HCT116 (cell line): ENCODE measurements around the gene SAMD13. TPM values are rescaled to one million over a fixed set of nuclear protein-coding genes. Genes with fewer than 3 reads are reported as not detected.

Experiments
- ATAC-seq: fragments of 200-7000 bp; cut with Tn5 transposase; 2 replicates; pipeline ENCODE4 v1.9.1; 2020; ENCODE audit warnings: mild to moderate bottlenecking, moderate library complexity
- BruUV-seq: library from RNA; stranded (reverse); fragments of 400-500 nt; replicated peaks from 2 replicates; lab custom pipeline; 2021; lab: Mats Ljungman, UMichigan
- CTCF ChIA-PET: fragments of 300-600 bp; sonication (Branson Sonifier 250); formaldehyde crosslinking; loops from one replicate; lab custom pipeline; 2021; ENCODE audit warnings: antibody characterized with exemption; lab: Charles Lee
- POLR2A ChIA-PET: fragments of 300-600, 350-600 bp; sonication (Branson Sonifier 250); formaldehyde crosslinking; loops from one replicate; lab custom pipeline; 2021; ENCODE audit warnings: antibody characterized with exemption; lab: Charles Lee
- RAD21 ChIA-PET, 2 experiments: fragments of 300-600 bp; sonication (Branson Sonifier 250); formaldehyde crosslinking; loops; one replicate each; lab custom pipeline; 2023; ENCODE audit warnings: low total read pairs in 2 of 2; ENCODE audit not compliant: uncharacterized antibody in 2 of 2, unreplicated experiment in 2 of 2, low non-redundant PET in 1 of 2; lab: Charles Lee
- DNase-seq: peaks from one replicate; pipeline ENCODE4 v3.0.0-alpha.2; 2010; ENCODE audit warnings: low read depth, low spot score
- H2AFZ ChIP-seq: fragments of 200-600 bp; shearing (Covaris generic), sonication (generic); 2 replicates; pipeline ENCODE4 v1.6.1; 2017; ENCODE audit warnings: low read depth, mixed run types, mixed read lengths, antibody characterized with exemption, low read length; ENCODE audit not compliant: poor library complexity, severe bottlenecking
- H3K27ac ChIP-seq: 2 replicates; pipeline ENCODE4 v1.5.1; 2012; ENCODE audit warnings: low read depth, low read length
- H3K27me3 ChIP-seq: fragments of 200-600 bp; sonication (generic); 2 replicates; pipeline ENCODE4 v1.6.1; 2016; ENCODE audit warnings: mixed run types, low read length, mixed read lengths; ENCODE audit not compliant: insufficient read depth
- H3K36me3 ChIP-seq, 2 experiments: fragments of 200-500 bp in 1 of 2; fragments of 200-600 bp in 1 of 2; sonication (Bioruptor generic) in 1 of 2; sonication (generic) in 1 of 2; 2 replicates each; pipeline versions ENCODE4 v1.5.1 to v1.6.1; 2014 to 2016; ENCODE audit warnings: low read length in 2 of 2, inconsistent platforms in 1 of 2, mixed read lengths in 1 of 2, mixed run types in 1 of 2; ENCODE audit not compliant: insufficient read depth in 2 of 2, control insufficient read depth in 1 of 2
- H3K4me1 ChIP-seq, 2 experiments: fragments of 200-600 bp in 1 of 2; sonication (generic) in 1 of 2; 2 replicates each; pipeline versions ENCODE4 v1.5.1 to v1.6.1; 2012 to 2017; ENCODE audit warnings: low read length in 2 of 2, inconsistent platforms in 1 of 2, mild to moderate bottlenecking in 1 of 2, mixed read lengths in 1 of 2, mixed run types in 1 of 2, moderate library complexity in 1 of 2; ENCODE audit not compliant: insufficient read depth in 2 of 2, control insufficient read depth in 1 of 2
- H3K4me2 ChIP-seq: fragments of 200-600 bp; sonication (generic); 2 replicates; pipeline ENCODE4 v1.6.1; 2017; ENCODE audit warnings: mixed run types, low read length, mixed read lengths
- H3K4me3 ChIP-seq, 2 experiments: fragments of 200-600 bp in 1 of 2; sonication (generic) in 1 of 2; replicated peaks in 1 of 2; 2 replicates each; pipeline ENCODE4 v1.5.1; 2011 to 2016; ENCODE audit warnings: low read length in 2 of 2, control low read depth in 1 of 2, low read depth in 1 of 2, mild to moderate bottlenecking in 1 of 2, mixed read lengths in 1 of 2, mixed run types in 1 of 2
- H3K79me2 ChIP-seq: fragments of 200-600 bp; sonication (generic); 2 replicates; pipeline ENCODE4 v1.6.1; 2017; ENCODE audit warnings: mild to moderate bottlenecking, mixed run types, low read length, moderate library complexity, mixed read lengths; ENCODE audit not compliant: insufficient read depth
- H3K9ac ChIP-seq: fragments of 200-600 bp; sonication (generic); 2 replicates; pipeline ENCODE4 v1.6.1; 2016; ENCODE audit warnings: low read length, mixed read lengths
- H3K9me2 ChIP-seq: fragments of 200-600 bp; sonication (generic), shearing (Covaris generic); 2 replicates; pipeline ENCODE4 v1.6.1; 2017; ENCODE audit warnings: mixed run types, mild to moderate bottlenecking, moderate library complexity; ENCODE audit not compliant: insufficient read depth
- H3K9me3 ChIP-seq, 2 experiments: fragments of 200-500 bp in 1 of 2; fragments of 200-600 bp in 1 of 2; sonication (Bioruptor generic) in 1 of 2; sonication (generic) in 1 of 2; 2 replicates each; pipeline ENCODE4 v1.6.1; 2014 to 2017; ENCODE audit warnings: low read length in 2 of 2, mixed read lengths in 2 of 2, inconsistent platforms in 1 of 2, low read depth in 1 of 2, mild to moderate bottlenecking in 1 of 2, mixed run types in 1 of 2, moderate library complexity in 1 of 2; ENCODE audit not compliant: control insufficient read depth in 1 of 2, insufficient read depth in 1 of 2
- H4K20me1 ChIP-seq: fragments of 200-600 bp; sonication (generic), shearing (Covaris generic); 2 replicates; pipeline ENCODE4 v1.6.1; 2017; ENCODE audit warnings: mixed run types, mild to moderate bottlenecking, moderate library complexity; ENCODE audit not compliant: insufficient read depth
- CBX3 ChIP-seq: IDR thresholded peaks from 2 replicates; pipeline ENCODE4 v1.6.1; 2012; ENCODE audit warnings: low read depth
- CEBPB ChIP-seq: IDR thresholded peaks from 2 replicates; pipeline ENCODE4 v1.6.1; 2012; ENCODE audit warnings: low read depth
- EZH2 ChIP-seq: fragments of 200-600 bp; sonication (generic); IDR thresholded peaks from 2 replicates; pipeline ENCODE4 v1.6.1; 2017; ENCODE audit warnings: antibody characterized with exemption, mixed run types
- FOSL1 ChIP-seq: IDR thresholded peaks from 2 replicates; pipeline ENCODE4 v1.6.1; 2012; ENCODE audit warnings: low read depth
- JUND ChIP-seq: IDR thresholded peaks from 2 replicates; pipeline ENCODE4 v1.6.1; 2012
- POLR2A ChIP-seq: IDR thresholded peaks from 2 replicates; pipeline ENCODE4 v1.7.0; 2011; ENCODE audit warnings: borderline replicate concordance; ENCODE audit not compliant: insufficient read depth, insufficient read length; ENCODE audit errors: extremely low read depth
- RAD21 ChIP-seq: IDR thresholded peaks from 2 replicates; pipeline ENCODE4 v1.6.1; 2012; ENCODE audit warnings: low read depth, mild to moderate bottlenecking
- SIN3A ChIP-seq: IDR thresholded peaks from 2 replicates; pipeline ENCODE4 v1.6.1; 2012; ENCODE audit warnings: low read depth
- SP1 ChIP-seq: IDR thresholded peaks from 2 replicates; pipeline ENCODE4 v1.6.1; 2012; ENCODE audit warnings: low read depth
- TCF7L2 ChIP-seq: IDR thresholded peaks from 2 replicates; pipeline ENCODE4 v1.7.0; 2011; ENCODE audit warnings: borderline replicate concordance, inconsistent platforms; ENCODE audit not compliant: insufficient read depth, insufficient read length; ENCODE audit errors: extremely low read depth
- ZFX ChIP-seq: fragments of 450-650 bp; IDR thresholded peaks from 2 replicates; pipeline ENCODE4 v1.6.1; 2017
- intact Hi-C: fragments of 100-400 bp; cut with micrococcal nuclease; formaldehyde crosslinking; loops from 2 replicates; pipeline ENCODE4 v1.10.0; 2022
- total RNA-seq: library from RNA; stranded (reverse); gene quantifications from one replicate; pipeline ENCODE4 v1.2.1, GENCODE V29; 2021; ENCODE audit not compliant: unreplicated experiment
- TF ChIP-seq, protein P1 (sequence below): IDR thresholded peaks from 2 replicates; pipeline ENCODE4 v1.6.1; 2012; ENCODE audit warnings: low read depth
- TF ChIP-seq, protein P2 (sequence below), 3 experiments: fragments of 200-600 bp in 1 of 3; sonication (generic) in 1 of 3; IDR thresholded peaks in 2 of 3; conservative IDR thresholded peaks in 1 of 3; 2 replicates each; pipeline ENCODE4 v1.5.1; 2012 to 2017; ENCODE audit warnings: low read depth in 2 of 3, low read length in 2 of 3, antibody characterized with exemption in 1 of 3, borderline replicate concordance in 1 of 3, control low read depth in 1 of 3, mild to moderate bottlenecking in 1 of 3, mixed read lengths in 1 of 3, mixed run types in 1 of 3, moderate library complexity in 1 of 3; ENCODE audit not compliant: insufficient read depth in 1 of 3
- TF ChIP-seq, protein P3 (sequence below): IDR thresholded peaks from 2 replicates; pipeline ENCODE4 v1.6.1; 2012

Gene SAMD13
- total RNA-seq, 1 experiment from 2014 or later, result 14.9 TPM

GRCh38 chr1:84280912-84281311 lies 20.6 kb upstream of the SAMD13 start (continued):
- TF ChIP-seq, protein P1, sequence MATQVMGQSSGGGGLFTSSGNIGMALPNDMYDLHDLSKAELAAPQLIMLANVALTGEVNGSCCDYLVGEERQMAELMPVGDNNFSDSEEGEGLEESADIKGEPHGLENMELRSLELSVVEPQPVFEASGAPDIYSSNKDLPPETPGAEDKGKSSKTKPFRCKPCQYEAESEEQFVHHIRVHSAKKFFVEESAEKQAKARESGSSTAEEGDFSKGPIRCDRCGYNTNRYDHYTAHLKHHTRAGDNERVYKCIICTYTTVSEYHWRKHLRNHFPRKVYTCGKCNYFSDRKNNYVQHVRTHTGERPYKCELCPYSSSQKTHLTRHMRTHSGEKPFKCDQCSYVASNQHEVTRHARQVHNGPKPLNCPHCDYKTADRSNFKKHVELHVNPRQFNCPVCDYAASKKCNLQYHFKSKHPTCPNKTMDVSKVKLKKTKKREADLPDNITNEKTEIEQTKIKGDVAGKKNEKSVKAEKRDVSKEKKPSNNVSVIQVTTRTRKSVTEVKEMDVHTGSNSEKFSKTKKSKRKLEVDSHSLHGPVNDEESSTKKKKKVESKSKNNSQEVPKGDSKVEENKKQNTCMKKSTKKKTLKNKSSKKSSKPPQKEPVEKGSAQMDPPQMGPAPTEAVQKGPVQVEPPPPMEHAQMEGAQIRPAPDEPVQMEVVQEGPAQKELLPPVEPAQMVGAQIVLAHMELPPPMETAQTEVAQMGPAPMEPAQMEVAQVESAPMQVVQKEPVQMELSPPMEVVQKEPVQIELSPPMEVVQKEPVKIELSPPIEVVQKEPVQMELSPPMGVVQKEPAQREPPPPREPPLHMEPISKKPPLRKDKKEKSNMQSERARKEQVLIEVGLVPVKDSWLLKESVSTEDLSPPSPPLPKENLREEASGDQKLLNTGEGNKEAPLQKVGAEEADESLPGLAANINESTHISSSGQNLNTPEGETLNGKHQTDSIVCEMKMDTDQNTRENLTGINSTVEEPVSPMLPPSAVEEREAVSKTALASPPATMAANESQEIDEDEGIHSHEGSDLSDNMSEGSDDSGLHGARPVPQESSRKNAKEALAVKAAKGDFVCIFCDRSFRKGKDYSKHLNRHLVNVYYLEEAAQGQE, result no peak

- intact Hi-C loops, result no loop called here
- ChIA-PET POLR2A (no interaction called here), RAD21 (no interaction called here), CTCF (no interaction called here)
- no peaks in the 10 kb centered on the region for H3K9me3 ChIP-seq
- H3K4me1 ChIP-seq, result peaks cover 0 to 3% of the 10 kb centered on the region in 2 experiments; a peak in 2 of 4 replicates
- H3K9ac ChIP-seq, result no peak overlapping the region
- no peaks in the 10 kb centered on the region for H3K36me3 ChIP-seq
- H3K4me3 ChIP-seq, result no peak overlapping the region
- ATAC-seq, result no peak
- H3K79me2 ChIP-seq, result no peaks in the 10 kb centered on the region
- no peaks in the 10 kb centered on the region for H3K9me2 ChIP-seq
- no peak overlapping the region for H3K4me2 ChIP-seq
- no peak for DNase-seq
- no peaks in the 10 kb centered on the region for H4K20me1 ChIP-seq
- H3K27ac ChIP-seq, result no peak overlapping the region
- BruUV-seq, result no TSS peak
- TF ChIP-seq, protein P2, sequence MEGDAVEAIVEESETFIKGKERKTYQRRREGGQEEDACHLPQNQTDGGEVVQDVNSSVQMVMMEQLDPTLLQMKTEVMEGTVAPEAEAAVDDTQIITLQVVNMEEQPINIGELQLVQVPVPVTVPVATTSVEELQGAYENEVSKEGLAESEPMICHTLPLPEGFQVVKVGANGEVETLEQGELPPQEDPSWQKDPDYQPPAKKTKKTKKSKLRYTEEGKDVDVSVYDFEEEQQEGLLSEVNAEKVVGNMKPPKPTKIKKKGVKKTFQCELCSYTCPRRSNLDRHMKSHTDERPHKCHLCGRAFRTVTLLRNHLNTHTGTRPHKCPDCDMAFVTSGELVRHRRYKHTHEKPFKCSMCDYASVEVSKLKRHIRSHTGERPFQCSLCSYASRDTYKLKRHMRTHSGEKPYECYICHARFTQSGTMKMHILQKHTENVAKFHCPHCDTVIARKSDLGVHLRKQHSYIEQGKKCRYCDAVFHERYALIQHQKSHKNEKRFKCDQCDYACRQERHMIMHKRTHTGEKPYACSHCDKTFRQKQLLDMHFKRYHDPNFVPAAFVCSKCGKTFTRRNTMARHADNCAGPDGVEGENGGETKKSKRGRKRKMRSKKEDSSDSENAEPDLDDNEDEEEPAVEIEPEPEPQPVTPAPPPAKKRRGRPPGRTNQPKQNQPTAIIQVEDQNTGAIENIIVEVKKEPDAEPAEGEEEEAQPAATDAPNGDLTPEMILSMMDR (IDR thresholded peaks at IDR 0.05 in 2 of 3, conservative IDR thresholded peaks at IDR 0.05 in 1 of 3; ENCODE audit: borderline replicate concordance in 1 of 3, insufficient read depth in 1 of 3, low read depth in 2 of 3, low read length in 2 of 3), result no peak
- TF ChIP-seq JUND, result no peak
- no peak for TF ChIP-seq RAD21
- TF ChIP-seq CEBPB, result no peak
- no peak for TF ChIP-seq ZFX
- TF ChIP-seq, protein P3, sequence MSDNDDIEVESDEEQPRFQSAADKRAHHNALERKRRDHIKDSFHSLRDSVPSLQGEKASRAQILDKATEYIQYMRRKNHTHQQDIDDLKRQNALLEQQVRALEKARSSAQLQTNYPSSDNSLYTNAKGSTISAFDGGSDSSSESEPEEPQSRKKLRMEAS, result no peak
- TF ChIP-seq POLR2A, result no peak
- TF ChIP-seq SIN3A, result no peak
- no peak for TF ChIP-seq SP1
- no peak for TF ChIP-seq TCF7L2
- no peak for TF ChIP-seq EZH2
- no peak for TF ChIP-seq CBX3
- no peak for TF ChIP-seq FOSL1
- no peaks in the 10 kb centered on the region for H3K27me3 ChIP-seq
- H2AFZ ChIP-seq, result peak overlapping the region; percentile 42
These were observed 18.7 kb upstream of the SAMD13 start for GRCh38 chr1:84282780-84283333.
